PFSK-1 (cell line): Measurements from ENCODE around the gene RFTN1.

Experiments used
- FOXP2 ChIP-seq: optimal IDR thresholded peaks from 2 replicates; pipeline ENCODE3; 2011; ENCODE audit warnings: borderline replicate concordance, control low read depth, inconsistent platforms; ENCODE audit not compliant: insufficient read depth; ENCODE audit errors: extremely low read length, extremely low read depth
- POLR2AphosphoS5 ChIP-seq: IDR thresholded peaks from 2 replicates; pipeline ENCODE4 v1.6.1; 2012; ENCODE audit warnings: low read depth, mild to moderate bottlenecking, control low read depth, low read length, moderate library complexity
- SIN3A ChIP-seq: IDR thresholded peaks from 2 replicates; pipeline ENCODE4 v1.6.1; 2012; ENCODE audit warnings: mild to moderate bottlenecking, low read length, moderate library complexity, borderline replicate concordance; ENCODE audit not compliant: insufficient read depth
- TAF1 ChIP-seq: IDR thresholded peaks from 2 replicates; pipeline ENCODE4 v1.6.1; 2012; ENCODE audit warnings: low read length, control low read depth, borderline replicate concordance; ENCODE audit not compliant: insufficient read depth

DNA sequence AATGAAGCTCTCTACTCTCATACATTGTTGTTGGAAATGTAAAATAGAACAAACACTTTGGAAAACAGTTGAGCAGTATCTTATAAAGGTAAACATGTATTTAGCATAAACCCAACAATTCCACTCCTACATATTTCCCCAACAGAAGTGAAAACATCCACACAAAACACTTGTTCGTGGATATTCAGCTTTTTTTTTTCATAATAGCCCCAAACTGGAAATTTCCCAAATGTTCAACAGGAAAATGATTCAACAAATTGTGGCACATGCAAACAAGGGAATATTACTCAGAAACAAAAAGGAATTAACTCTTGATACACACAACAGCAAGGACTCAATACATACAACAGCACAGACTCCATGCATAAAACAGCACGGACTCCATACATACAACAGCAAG lies 28.5 kb downstream of the RFTN1 start:
- TF ChIP-seq POLR2AphosphoS5: no peak
- TF ChIP-seq SIN3A: no peak
- TF ChIP-seq FOXP2: no peak
- TF ChIP-seq TAF1: no peak
